GM12891 (cell line): ENCODE measurements around the gene STAT3.

Experiments used
- PAX5 ChIP-seq: IDR thresholded peaks from 2 replicates; pipeline ENCODE4 v1.6.1; 2011; ENCODE audit warnings: low read length, moderate library complexity, mild to moderate bottlenecking; ENCODE audit not compliant: insufficient read depth, severe bottlenecking
- POLR2A ChIP-seq: IDR thresholded peaks from 2 replicates; pipeline ENCODE4 v1.6.1; 2011; ENCODE audit warnings: low read depth, low read length, control low read depth
- POLR2AphosphoS5 ChIP-seq: IDR thresholded peaks from 2 replicates; pipeline ENCODE4 v1.6.1; 2011; ENCODE audit warnings: low read depth, low read length, control low read depth
- SPI1 ChIP-seq: IDR thresholded peaks from 2 replicates; pipeline ENCODE4 v1.6.1; 2011; ENCODE audit warnings: low read depth, low read length, control low read depth
- TAF1 ChIP-seq: IDR thresholded peaks from 2 replicates; pipeline ENCODE4 v1.6.1; 2011; ENCODE audit warnings: low read depth, low read length, control low read depth

DNA sequence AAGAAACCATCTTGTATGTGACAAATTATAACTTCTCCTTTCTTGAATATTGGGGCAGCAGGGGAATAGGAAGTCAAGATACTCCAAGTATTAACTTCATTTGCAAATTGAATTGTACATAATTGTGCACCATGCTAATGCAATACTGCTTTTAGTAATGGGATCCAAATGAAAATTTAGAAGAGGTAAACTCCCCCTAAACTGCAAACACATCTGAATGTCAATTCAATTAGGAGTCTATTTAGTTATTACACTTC lies 116.5 kb downstream of the STAT3 start:
- TF ChIP-seq POLR2AphosphoS5: no peak
- TF ChIP-seq POLR2A: no peak
- TF ChIP-seq TAF1: no peak
- no peak for TF ChIP-seq SPI1
- no peak for TF ChIP-seq PAX5
